OCI-LY7 (cell line): Measurements from ENCODE around the gene SERPINC1. TPM values are rescaled to one million over a fixed set of nuclear protein-coding genes. Genes with fewer than 3 reads are reported as not detected.

Source experiments
- BruUV-seq: library from RNA; stranded (reverse); fragments of 400-500 nt; replicated peaks from 2 replicates; lab custom pipeline; 2021; lab: Mats Ljungman, UMichigan
- CTCF ChIA-PET: fragments of 300-600 bp; sonication (Branson Sonifier 250); formaldehyde crosslinking; loops from one replicate; lab custom pipeline; 2022; ENCODE audit warnings: antibody characterized with exemption; ENCODE audit not compliant: unreplicated experiment; lab: Charles Lee
- POLR2A ChIA-PET: fragments of 300-600 bp; sonication (Branson Sonifier 250); formaldehyde crosslinking; loops from one replicate; lab custom pipeline; 2022; ENCODE audit warnings: antibody characterized with exemption; lab: Charles Lee
- DNase-seq: peaks from one replicate; pipeline ENCODE4 v3.0.0-alpha.2; 2015; ENCODE audit warnings: low spot score
- H2AFZ ChIP-seq: fragments of 200-600 bp; sonication (generic), shearing (Covaris generic); 2 replicates; pipeline ENCODE4 v1.6.1; 2014; ENCODE audit warnings: mild to moderate bottlenecking, antibody characterized with exemption, low read length, moderate library complexity
- H3K27ac ChIP-seq: fragments of 200-600 bp; sonication (generic); 2 replicates; pipeline ENCODE4 v1.5.1; 2014; ENCODE audit warnings: mixed run types, low read depth, mild to moderate bottlenecking, moderate library complexity, low read length, inconsistent platforms; ENCODE audit not compliant: poor library complexity, severe bottlenecking
- H3K36me3 ChIP-seq: fragments of 200-600 bp; sonication (generic); 2 replicates; pipeline ENCODE4 v1.6.1; 2014; ENCODE audit warnings: mild to moderate bottlenecking, antibody characterized with exemption, low read length, moderate library complexity, mixed read lengths; ENCODE audit not compliant: insufficient read depth
- H3K4me1 ChIP-seq: fragments of 200-600 bp; sonication (generic); 2 replicates; pipeline ENCODE4 v1.5.1; 2014; ENCODE audit warnings: mild to moderate bottlenecking, low read length; ENCODE audit not compliant: insufficient read depth, poor library complexity, severe bottlenecking
- H3K4me2 ChIP-seq: fragments of 200-600 bp; sonication (generic); 2 replicates; pipeline ENCODE4 v1.6.1; 2014; ENCODE audit warnings: mild to moderate bottlenecking, low read length
- H3K4me3 ChIP-seq: fragments of 200-600 bp; sonication (generic); 2 replicates; pipeline ENCODE4 v1.5.1; 2014; ENCODE audit warnings: mild to moderate bottlenecking, low read depth, low read length; ENCODE audit not compliant: poor library complexity, severe bottlenecking
- H3K79me2 ChIP-seq: fragments of 200-600 bp; sonication (generic); 2 replicates; pipeline ENCODE4 v1.6.1; 2016; ENCODE audit warnings: low read depth, mild to moderate bottlenecking, low read length, moderate library complexity, mixed read lengths; ENCODE audit not compliant: insufficient read depth
- H3K9me2 ChIP-seq: fragments of 200-600 bp; sonication (generic); 2 replicates; pipeline ENCODE4 v1.6.1; 2016; ENCODE audit warnings: mild to moderate bottlenecking, low read length, mixed read lengths; ENCODE audit not compliant: insufficient read depth
- H3K9me3 ChIP-seq: fragments of 200-600 bp; sonication (generic); 2 replicates; pipeline ENCODE4 v1.6.1; 2014; ENCODE audit warnings: mild to moderate bottlenecking, mixed run types, low read length, mixed read lengths
- H4K20me1 ChIP-seq: fragments of 200-600 bp; sonication (generic); 2 replicates; pipeline ENCODE4 v1.6.1; 2014; ENCODE audit warnings: mild to moderate bottlenecking, antibody characterized with exemption, low read length, moderate library complexity, mixed read lengths; ENCODE audit not compliant: insufficient read depth
- CTCF ChIP-seq: fragments of 200-600 bp; sonication (generic); conservative IDR thresholded peaks from 2 replicates; pipeline ENCODE4 v1.5.1; 2014; ENCODE audit warnings: mild to moderate bottlenecking, antibody characterized with exemption, low read length, moderate library complexity, mixed read lengths
- EZH2phosphoT487 ChIP-seq: fragments of 200-600 bp; sonication (generic); IDR thresholded peaks from 2 replicates; pipeline ENCODE4 v1.6.1; 2018; ENCODE audit warnings: low read depth, borderline replicate concordance, mild to moderate bottlenecking, mixed run types, antibody characterized with exemption, low read length, moderate library complexity, mixed read lengths
- intact Hi-C: fragments of 100-400 bp; cut with micrococcal nuclease; formaldehyde crosslinking; loops from one replicate; pipeline ENCODE4 v1.10.0; 2022; ENCODE audit not compliant: unreplicated experiment
- total RNA-seq, 2 experiments: library from RNA; depleted of rRNA in 1 of 2; stranded (reverse); fragments of >200 nt in 1 of 2; shearing (Covaris generic) in 1 of 2; gene quantifications; 2 replicates each; pipeline ENCODE4 v1.2.3, GENCODE V29; 2014 to 2022

Gene SERPINC1
- total RNA-seq, 2 experiments from 2014 or later = not detected

DNA sequence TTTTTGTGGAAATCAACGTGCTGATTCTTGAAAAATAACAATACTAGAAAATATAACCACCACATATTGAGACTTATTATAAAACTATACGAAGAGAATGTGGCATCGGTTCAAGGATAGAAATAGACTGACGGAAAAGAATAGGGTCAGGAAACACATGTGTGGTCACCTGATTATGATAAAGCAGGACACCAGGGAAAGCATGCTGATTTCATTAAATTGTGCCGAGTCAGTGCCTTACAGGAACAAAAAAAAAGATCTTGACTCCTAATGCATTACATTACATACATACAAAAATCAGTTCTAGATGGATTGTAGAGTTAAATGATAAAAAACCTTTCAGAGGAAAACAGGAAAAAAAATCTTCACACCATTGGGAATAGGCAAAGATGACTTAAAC, 43.5 kb upstream of the SERPINC1 start:
- CTCF ChIA-PET = no interaction called here
- POLR2A ChIA-PET = interaction anchor here (0.6 to 1.0 kb wide), 3 partner anchors 9 to 27 kb away, joined by 3 to 4 read pairs (median 3); no protein-coding TSS in a partner anchor
- intact Hi-C loops = no loop called here

GRCh38 chr1:173954179-173954578, 37.1 kb upstream of the SERPINC1 start:
- no peak overlapping the region for H2AFZ ChIP-seq
- H3K27ac ChIP-seq = no peak overlapping the region
- CTCF ChIA-PET = no interaction called here
- intact Hi-C loops = no loop called here
- H3K9me3 ChIP-seq = no peaks in the 10 kb centered on the region
- no peak overlapping the region for H3K4me3 ChIP-seq
- no peaks in the 10 kb centered on the region for H4K20me1 ChIP-seq
- no peaks in the 10 kb centered on the region for H3K4me1 ChIP-seq
- peaks cover 81% of the 10 kb centered on the region for H3K36me3 ChIP-seq
- no TSS peak for BruUV-seq
- no peak overlapping the region for H3K4me2 ChIP-seq
- H3K9me2 ChIP-seq = no peaks in the 10 kb centered on the region
- DNase-seq = no peak
- POLR2A ChIA-PET = no interaction called here
- no peaks in the 10 kb centered on the region for H3K79me2 ChIP-seq
- TF ChIP-seq CTCF = no peak
- no peak for TF ChIP-seq EZH2phosphoT487

More for the DNA sequence above, 43.5 kb upstream of the SERPINC1 start:
- Histone ChIP-seq H4K20me1 (no peaks in the 10 kb centered on the region), H3K27ac (no peak overlapping the region), H3K79me2 (no peaks in the 10 kb centered on the region), H3K9me2 (no peaks in the 10 kb centered on the region), H3K4me3 (no peak overlapping the region), H3K4me2 (no peak overlapping the region), H3K36me3 (peaks cover 90% of the 10 kb centered on the region), H3K9me3 (no peaks in the 10 kb centered on the region), H3K4me1 (no peaks in the 10 kb centered on the region), H2AFZ (no peak overlapping the region)
- TSS peak; percentile 33 for BruUV-seq
- DNase-seq = no peak
- no peak for TF ChIP-seq CTCF
- TF ChIP-seq EZH2phosphoT487 = no peak

- H2AFZ ChIP-seq = no peak overlapping the region
- CTCF ChIA-PET = no interaction called here
- H3K9me3 ChIP-seq = no peaks in the 10 kb centered on the region
- no peaks in the 10 kb centered on the region for H4K20me1 ChIP-seq
- peaks cover 90% of the 10 kb centered on the region for H3K36me3 ChIP-seq
- no peak overlapping the region for H3K4me2 ChIP-seq
- H3K4me1 ChIP-seq = no peaks in the 10 kb centered on the region
- DNase-seq = no peak
- no peak overlapping the region for H3K4me3 ChIP-seq
- intact Hi-C loops = no loop called here
- no peak overlapping the region for H3K27ac ChIP-seq
- no peaks in the 10 kb centered on the region for H3K79me2 ChIP-seq
- TF ChIP-seq CTCF (no peak), EZH2phosphoT487 (no peak)
- POLR2A ChIA-PET = no interaction called here
- no peaks in the 10 kb centered on the region for H3K9me2 ChIP-seq
- BruUV-seq = no TSS peak
These were observed 31.5 kb upstream of the SERPINC1 start for GRCh38 chr1:173948594-173948993.
